Epithelial cell of prostate (primary cell): ENCODE measurements around the gene GH2.
"Not testable (repeated sequence)": the region's sequence is repeated elsewhere in the genome, so short reads cannot be mapped to it uniquely, and the experiment has no call there.

Experiments
- DNase-seq: peaks from one replicate; pipeline ENCODE4 v3.0.0-alpha.2; 2011; ENCODE audit warnings: low read depth, low spot score
- H3K27ac ChIP-seq: fragments of 450-650 bp; 2 replicates; pipeline ENCODE4 v1.5.1; 2017; ENCODE audit warnings: mild to moderate bottlenecking

GH2 gene

DNA sequence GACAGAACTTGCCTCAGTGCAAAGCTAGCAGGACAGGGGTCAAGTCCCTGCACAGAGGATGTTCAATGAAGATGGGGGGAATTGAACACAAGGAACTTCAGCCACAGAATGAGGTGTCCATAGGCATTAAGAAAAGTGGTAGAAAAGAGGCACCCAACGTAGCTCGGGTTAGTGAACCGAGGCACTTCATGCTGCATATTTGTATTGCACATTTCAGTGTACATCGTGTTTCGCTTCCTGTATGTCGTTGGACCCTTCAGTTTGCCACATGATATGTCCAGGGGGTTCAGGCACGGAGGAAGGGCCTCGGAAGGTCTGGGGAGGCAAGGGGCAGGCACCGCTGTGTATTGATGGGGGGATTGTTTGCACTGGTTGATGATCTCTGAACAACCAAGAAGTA lies 3.3 kb downstream of the GH2 start:
- not testable (repeated sequence) for DNase-seq, H3K27ac ChIP-seq

DNA sequence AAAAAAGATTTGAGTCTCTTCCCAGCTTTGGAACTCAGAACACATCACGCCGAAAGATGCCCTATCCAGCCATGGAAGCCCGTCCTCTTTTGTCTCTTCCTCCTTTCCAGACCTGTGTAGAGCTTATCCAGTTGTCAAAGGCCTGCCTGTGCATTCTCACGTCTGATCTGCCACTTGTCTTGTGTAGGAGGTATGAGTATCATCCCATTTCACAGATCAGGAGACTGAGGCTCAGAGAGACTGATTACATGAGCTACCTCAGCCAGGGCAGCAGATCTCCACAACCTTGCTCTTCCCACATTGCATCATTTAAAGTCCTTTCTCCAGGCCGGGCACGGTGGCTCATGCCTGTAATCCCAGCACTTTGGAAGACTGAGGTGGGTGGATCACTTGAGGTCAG lies 7.1 kb downstream of the GH2 start:
- not testable (repeated sequence) for H3K27ac ChIP-seq, DNase-seq

DNA sequence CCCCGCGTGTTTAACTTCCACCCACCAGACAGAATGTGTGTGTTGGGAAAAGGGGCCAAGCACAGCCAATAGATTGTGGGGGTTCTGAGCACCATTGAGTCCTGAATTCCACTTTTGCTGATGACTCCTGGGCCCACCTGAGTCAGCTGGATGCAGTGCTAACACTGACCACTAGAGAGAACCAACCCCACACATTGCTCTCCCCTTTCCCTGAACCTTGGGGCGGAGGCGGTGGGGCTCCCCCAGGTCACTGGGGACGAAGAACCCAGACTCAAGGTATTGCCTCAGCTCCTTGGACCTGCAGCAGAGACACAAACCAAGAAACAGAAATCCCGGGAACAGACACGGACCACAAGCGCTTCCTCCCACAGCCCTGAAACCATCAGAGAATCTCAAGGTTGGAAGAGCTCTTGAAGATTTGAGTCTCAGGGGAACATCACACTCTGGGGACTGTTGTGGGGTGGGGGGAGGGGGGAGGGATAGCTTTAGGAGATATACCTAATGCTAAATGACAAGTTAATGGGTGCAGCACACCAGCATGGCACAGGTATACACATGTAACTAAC lies 7.6 kb downstream of the GH2 start:
- not testable (repeated sequence) for DNase-seq, H3K27ac ChIP-seq

DNA sequence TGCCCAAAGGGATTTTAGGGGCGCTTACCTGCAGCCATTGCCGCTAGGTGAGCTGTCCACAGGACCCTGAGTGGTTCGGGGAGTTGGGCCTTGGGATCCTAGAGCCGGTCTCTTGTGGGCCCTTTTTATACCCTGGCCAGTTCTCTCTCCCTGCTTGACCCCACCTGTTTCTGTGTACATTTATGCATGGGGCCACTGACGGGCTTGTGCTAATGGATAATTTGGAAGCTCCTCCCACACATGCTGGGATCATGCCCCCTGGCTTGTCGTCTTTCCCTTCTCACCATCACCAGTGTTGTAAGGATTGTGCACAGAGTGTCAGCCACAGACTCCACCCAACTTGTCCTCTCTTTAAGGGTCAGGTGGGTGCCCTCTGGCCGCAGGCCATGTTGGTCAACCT lies 8.2 kb downstream of the GH2 start, which contains the start of gene CSH2:
CSH2 (minus strand) TSS at position 101 of the 400 bp plus-strand sequence; CDS start at position 38, 63 bp downstream.
- not testable (repeated sequence) for H3K27ac ChIP-seq, DNase-seq

DNA sequence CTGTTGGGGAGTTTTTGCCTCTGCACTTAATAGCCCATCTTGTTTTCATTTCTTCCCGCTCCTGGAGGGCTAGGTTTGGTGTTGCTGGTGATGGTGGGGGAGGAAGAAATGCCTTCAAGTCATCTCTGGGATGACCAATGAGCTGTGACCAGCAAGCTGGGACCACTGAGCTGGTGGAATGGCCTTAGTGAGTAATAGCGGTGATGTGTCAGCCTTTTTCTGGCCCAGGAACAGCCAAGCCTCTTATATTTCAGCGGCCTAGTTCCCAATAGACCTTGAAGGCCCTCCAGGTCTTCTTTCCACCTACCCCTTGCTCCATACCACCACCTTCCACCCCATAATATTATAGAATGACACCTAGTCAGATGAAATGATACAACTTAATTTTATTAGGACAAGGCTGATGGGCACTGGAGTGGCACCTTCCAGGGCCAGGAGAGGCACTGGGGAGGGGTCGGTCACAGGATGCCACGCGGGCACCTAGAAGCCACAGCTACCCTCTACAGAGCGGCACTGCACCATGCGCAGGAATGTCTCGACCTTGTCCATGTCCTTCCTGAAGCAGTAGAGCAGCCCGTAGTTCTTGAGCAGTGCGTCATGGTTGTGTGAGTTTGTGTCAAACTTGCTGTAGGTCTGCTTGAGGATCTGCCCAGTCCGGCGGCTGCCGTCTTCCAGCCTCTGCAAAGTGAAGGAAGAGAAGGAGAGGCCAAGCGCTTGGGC lies 9.9 kb downstream of the GH2 start:
- not testable (repeated sequence) for DNase-seq, H3K27ac ChIP-seq

DNA sequence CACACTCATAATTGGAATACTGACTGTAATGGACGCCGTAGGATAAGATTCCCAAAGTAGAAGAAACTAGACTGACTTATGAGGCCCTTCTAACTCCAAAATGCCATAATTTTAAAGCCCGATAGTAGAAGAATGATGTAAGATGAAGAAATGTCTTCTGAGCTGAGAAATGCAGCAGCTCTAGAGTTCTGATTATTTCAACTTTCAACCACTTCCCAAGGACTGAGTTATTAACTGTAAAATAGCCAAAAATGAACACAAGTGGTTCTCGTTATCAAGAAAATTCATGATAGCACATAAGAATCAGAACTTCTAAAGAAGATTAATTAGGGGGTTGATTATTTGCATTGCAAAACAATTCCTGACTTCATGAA lies 11.5 kb downstream of the GH2 start:
- H3K27ac ChIP-seq, DNase-seq: not testable (repeated sequence)

DNA sequence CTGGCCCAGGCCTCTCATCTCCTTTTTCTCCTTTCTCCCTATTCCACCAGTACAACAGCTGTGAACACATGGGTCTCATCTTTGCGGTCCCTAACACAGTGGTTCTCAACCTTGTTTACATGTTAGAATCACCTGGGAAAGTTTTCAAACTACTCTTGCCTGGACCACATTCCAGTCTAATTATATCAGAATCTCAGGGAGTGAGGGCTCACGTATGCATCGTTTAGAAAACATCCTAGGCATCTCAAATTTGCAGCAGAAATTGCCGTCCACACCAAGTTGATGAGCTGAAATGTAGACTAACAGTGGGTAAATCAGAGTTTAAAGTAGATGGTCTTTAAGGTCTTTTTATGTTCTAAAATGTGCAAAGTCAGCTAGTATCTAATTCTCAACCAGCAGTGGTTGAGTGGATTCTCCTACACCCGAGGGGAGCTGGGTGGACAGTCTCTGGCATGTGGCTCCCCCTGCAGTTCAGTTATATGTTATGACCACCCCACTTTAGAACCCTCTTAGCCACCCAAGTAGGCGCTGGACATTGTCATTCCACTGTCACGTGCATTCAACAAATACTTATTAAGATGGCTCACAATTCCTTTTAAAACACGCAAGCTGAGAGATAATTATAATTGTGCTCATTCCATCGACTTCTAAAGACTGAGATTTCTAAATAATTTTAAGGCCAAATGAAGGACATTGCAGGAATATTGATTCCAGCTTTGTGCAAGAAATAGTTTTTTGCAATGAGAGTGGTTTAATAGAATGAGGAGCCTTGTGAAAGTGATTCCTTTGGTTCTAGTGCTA lies 12.1 kb downstream of the GH2 start:
- not testable (repeated sequence) for DNase-seq, H3K27ac ChIP-seq

DNA sequence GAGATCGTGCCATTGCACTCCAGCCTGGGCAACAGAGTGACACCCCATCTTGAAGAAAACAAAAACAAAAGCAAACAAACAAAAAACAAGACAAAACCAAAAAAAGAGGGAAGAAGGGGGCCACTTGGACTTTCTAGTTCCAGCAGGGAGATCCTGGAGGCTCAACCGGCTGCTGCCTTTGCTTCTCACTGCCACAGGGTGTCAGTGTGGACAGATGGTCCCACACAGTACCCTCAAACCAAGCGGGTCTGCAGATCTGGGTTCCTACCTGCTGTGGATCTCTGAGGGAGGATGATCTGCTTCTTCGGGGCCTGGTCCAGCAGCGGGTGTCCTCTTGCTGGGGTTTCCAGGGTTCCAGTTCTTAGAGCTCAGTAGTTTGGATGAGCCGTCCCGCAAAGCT lies 15.1 kb downstream of the GH2 start:
- H3K27ac ChIP-seq, DNase-seq: not testable (repeated sequence)

DNA sequence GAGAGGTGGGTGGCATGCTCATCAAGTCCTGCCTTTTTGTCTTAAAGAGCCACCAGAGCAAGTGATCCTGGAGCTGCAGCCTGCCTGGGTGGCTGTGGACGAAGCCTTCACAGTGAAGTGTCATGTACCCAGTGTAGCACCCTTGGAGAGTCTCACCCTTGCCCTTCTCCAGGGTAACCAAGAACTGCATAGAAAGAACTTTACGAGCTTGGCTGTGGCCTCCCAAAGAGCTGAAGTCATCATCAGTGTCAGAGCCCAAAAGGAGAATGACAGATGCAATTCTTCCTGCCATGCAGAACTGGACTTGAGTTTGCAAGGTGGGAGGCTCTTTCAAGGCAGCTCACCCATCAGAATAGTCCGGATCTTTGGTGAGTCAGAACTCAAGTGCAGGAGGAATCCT lies 22.5 kb downstream of the GH2 start:
- no peak overlapping the region for H3K27ac ChIP-seq
- DNase-seq, result no peak

DNA sequence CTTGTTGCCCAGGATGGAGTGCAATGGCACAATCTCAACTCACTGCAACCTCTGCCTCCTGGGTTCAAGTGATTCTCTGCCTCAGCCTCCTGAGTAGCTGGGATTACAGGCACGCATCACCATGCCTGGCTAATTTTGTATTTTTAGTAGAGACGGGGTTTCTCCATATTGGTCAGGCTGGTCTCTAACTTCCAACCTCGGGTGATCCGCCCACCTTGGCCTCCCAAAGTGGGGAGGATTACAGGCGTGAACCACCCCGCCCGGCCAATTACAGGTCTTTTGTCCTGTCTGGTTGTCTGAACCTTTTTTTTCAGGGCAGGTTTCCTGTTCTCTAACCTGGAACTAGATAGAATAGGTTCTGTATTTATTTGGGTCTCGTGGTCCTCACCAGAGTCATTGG lies 25.3 kb downstream of the GH2 start:
- not testable (repeated sequence) for H3K27ac ChIP-seq, DNase-seq

DNA sequence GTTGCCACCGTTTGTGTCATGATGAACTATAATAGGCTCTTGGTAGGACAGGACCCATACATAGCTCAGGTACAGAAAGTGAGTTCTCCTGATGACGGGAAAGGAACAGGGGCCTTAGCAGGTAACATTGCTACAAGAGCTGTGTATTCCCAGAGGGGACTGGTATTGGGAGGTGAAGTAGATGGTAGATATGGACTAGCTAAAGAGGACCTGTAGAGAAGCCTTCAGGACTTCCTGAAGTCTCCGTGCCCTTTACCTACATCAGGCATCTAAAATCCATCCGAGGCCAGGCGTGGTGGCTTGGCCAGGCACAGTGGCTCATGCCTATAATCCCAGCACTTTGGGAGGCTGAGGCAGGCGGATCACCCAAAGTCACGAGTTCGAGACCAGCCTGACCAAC lies 26.6 kb downstream of the GH2 start:
- DNase-seq, result no peak
- no peak overlapping the region for H3K27ac ChIP-seq

DNA sequence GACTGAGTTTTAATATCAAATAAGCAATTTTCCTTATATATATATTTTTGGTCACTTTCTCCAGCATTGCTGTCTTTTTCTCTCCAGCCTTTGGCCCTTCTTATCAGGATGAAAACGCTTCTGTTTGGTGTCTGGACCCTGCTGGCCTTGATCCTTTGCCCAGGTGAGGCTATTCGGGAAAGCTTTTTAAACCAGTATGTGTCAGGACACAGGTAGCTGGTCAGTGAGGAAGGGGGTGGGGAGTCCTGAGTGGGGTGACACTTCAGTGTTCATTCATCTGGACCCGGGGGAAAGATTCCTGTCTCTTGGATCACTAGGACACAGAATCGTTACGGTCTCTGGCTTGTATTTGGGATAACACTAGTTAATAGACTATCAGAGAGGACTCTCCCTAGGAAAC lies 27.0 kb downstream of the GH2 start:
- DNase-seq, result no peak
- no peak overlapping the region for H3K27ac ChIP-seq

DNA sequence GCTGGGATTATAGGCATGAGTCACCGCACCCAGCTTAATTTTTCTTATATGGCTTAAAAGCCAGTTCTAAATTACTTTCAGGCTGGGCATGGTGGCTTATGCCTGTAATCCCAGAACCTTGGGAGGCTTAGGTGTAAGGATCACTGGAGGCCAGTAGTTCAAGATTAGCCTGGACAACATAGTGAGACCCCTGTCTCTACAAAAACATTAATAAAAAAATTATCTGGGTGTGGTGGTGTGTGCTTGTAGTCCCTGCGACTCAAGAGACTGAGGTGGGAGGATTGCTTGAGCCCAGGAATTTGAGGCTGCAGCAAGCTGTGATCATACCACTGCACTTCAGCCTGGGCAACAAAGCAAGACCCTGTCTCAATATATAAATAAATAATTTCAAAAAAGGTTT lies 28.5 kb downstream of the GH2 start:
- no peak overlapping the region for H3K27ac ChIP-seq
- no peak for DNase-seq

DNA sequence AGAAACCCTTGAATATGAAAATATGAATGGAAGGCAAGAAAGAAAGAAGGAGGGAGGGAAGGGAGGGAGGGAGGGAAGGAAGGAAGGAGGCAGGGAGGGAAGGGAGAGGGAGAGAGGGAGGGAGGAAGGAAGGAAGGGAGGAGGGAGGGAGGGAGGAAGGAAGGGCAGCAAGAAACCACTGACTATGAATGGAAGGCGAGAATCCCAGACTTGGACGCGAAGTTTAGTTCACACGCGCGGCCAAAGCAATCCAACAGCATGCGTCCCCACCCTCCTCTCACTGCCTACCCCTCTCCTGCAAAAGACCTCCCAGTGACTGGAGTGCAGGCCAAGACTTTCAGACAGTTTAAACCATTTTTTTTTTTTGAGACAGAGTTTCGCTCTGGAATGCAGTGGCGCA lies 31.3 kb downstream of the GH2 start:
- DNase-seq, result no peak
- H3K27ac ChIP-seq, result no peak overlapping the region

DNA sequence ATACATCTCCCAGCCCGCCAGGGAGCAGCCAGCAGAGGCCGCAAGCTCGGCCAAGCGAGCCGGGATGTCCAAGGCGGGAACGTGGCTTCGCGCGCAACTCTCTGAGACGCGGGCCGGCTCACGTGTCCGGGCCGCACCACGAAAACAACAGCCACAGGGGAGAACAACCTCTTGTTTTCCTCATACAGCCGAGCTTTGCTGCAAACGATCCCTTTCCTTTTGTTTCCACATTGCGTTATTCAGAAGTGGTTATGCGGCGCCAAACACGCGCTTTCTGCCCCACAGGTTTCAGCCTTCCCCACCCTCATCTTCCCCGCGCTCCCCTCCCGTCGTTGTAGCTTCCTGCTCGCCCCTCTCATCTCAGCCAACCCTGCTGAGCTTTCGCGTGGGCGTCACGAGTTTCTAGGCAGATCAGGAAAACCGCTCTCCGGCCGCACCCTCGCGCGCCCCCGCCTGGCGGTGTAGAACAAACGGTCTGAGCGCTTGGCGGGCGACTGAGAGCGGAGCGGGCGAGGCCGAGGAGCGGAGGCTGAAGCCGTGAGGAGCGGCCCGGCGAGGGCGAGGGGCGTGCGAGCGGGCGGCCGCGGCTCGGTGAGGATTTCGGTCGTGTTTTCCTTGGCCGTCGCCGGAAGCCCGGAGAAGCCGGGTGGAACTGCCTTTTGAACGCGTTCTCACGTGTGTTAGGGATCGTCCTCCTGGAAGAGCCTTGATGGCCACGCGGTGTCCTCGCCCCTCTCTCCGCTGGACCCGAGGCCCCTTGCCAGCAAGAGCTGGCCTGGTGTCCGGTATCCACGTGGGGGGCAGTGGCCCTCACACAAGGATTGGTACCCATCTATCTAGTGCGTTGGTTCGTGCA lies 32.7 kb downstream of the GH2 start:
- peak; percentile 54 for DNase-seq
- no peak overlapping the region for H3K27ac ChIP-seq

DNA sequence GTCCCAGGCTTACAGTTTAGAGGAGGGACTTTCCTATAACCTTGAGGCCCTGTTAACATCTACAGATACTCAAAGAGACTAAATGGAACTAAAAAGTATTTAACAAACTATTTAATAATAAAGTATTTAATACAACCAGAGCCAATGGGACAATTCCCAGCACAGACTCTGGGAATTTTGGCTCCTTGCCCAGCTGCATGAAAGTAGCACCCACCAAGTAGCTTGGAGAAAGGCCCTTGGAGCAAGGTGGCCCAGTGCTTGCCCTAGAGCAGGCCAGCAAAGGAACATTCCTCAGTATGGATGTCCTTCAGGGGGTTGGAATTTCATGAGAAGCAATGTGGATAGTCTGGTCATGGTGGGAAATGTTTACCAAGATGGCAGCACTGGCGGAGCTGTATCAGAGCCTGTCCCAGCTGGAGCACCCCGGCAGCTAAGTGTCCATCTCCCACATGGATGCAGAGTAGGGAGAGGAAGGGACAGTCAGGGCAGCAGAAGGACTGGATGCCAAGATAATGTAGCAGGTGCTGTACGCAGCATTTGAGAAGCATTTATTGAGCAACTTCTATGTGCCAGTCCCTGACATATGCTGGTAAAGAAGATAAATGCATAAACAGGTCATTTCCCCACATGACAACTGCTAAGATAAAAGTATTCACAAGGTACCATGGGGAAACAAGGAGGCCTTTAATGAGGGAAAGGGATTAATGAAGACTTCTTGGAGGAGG lies 34.1 kb downstream of the GH2 start:
- H3K27ac ChIP-seq, result no peak overlapping the region
- DNase-seq, result no peak

DNA sequence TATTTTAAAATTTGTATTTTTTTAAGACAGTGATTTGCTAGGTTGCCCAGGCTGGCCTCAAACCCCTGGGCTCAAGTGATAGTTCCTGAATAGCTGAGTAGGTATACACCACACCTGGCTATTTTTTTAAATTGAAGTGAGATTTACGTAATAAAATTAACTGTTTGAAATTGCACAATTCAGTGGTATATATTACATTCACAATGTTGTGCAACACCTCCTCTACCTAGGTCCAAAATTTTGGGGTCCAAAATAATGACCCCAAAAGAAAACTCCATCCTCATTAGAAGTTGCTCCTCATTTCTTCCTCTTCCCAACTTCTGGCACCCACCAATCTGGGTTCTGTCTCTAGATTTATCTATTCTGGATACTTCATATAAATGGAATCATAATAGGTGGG lies 36.2 kb downstream of the GH2 start:
- DNase-seq, result no peak
- no peak overlapping the region for H3K27ac ChIP-seq

DNA sequence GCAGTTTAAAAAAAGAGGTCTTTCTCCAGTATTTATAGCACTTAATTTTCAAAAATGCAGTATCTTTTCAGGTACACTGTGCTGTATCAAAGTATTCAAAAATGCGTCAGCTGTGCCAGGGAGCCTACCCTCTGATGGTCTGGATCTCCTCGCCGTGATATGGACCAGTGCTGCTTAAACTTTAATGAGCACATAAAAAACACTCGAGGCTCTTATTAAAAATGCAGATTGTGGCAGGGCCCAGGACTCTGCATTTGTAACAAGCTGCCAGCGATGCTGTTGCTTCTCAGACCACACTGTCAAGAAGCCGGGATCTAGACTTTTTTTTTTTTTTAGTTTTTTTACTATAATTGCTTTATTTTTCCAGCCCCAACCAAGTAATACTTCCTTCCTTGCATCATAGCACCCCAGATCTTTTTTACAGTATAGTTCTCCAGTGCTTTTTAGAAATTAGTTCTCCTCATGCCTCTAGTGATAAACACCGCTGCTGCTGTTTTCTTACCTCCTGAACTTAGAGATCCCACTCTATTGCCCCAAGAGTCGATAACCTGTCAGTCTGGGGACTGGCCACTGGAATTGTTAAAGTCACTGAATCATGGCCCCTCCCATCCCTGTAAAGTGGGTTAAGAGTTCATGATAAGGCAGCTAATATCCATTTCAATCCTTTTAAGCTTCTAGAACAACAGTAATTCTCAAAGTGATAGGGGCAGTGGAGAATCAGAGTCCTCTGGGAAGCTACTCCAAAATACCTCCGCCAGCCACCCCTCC lies 37.6 kb downstream of the GH2 start:
- no peak for DNase-seq
- no peak overlapping the region for H3K27ac ChIP-seq

DNA sequence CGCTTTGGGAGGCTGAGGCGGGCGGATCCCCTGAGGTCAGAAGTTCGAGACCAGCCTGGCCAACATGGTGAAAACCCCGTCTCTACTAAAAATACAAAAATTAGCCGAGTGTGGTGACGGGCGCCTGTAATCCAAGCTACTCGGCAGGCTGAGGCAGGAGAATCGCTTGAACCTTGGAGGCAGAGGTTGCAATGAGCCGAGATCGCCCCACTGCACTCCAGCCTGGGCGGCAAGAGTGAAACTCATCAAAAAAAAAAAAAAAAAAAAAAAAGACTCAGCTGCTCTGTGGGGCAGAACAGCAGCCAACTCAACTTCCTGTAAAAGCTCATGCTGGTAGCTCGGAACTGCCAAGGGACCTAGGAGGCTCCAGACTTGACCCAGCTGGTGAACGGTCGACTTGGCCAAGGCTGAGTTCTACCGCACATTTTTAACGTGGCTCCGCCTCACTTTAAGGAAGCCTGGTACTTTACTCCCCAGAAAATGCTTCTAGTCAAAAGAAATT lies 38.3 kb downstream of the GH2 start:
- peak overlapping the region; percentile 85 for H3K27ac ChIP-seq
- DNase-seq, result not testable (repeated sequence)
